NCI-H1436 treated with DMSO at 0.1 percent for 48 hours (cell line): ENCODE measurements around the gene RPL23.
"Not testable (repeated sequence)": the region's sequence is repeated elsewhere in the genome, so short reads cannot be mapped to it uniquely, and the experiment has no call there.

Experiments used
- DNase-seq: peaks from one replicate; lab custom pipeline; 2025; lab: John Stamatoyannopoulos, UW

Gene RPL23

DNA sequence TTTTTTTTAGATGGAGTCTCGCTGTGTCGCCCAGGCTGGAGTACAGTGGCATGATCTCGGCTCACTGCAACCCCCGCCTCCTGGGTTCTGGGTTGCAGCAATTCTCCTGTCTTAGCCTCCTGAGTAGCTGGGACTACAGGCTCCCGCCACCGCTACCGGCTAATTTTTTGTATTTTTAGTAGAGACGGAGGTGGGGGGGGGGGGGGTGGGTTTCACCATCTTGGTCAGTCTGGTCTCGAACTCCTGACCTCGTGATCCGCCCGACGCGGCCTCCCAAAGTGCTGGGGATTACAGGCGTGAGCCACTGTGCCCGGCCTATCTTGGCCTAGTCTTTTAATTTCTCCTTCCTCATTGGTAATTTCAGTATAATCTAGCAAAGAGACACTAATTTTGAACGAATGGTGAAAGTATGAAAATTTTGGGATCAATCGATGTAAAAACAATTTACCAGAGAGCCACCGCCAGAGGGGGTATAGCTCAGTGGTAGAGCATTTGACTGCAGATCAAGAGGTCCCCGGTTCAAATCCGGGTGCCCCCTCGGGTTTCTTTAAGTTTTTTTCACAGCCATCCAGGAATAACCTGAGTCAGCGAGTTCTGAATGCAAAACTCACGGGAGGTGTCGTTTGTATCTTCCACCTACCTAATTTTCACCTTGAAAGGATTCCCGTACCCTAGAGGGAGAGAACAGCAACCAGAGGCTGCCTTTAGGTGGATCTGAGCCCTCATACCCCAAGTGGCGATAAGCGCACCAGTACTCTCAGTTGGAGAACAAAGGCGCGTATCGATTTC is 13.9 kb upstream of the RPL23 start:
- peak; percentile 66 for DNase-seq

DNA sequence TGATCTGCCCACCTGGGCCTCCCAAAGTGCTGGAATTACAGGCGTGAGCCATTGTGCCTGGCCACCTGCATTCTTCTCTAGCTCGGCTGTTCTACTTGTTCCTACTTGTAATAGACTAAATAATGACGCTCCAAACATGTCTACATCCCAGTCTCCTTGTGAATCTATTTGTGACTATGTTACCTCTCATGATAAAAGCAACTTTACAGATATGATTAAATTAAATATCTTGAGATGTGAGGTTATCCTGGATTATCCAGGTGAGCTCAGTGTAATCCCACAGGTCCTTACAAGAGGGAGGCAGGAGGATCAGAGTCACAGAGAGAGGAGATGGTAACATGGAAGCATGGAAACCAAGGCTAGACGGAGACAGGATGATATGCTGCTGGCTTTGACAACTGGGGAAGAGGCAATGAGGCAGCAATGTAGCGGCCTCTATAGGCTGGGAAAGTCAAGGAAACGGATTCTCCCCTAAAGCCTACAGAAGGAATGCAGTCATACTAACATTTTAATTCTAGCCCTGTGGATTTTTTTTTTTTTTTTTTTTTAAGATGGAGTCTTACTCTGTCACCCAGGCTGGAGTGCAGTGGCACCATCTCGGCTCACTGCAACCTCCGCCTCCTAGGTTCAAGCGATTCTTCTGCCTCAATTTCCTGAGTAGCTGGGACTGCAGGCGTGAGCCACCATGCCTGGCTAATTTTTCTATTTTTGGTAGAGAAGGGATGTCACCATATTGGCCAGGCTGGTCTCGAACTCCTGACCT is 11.3 kb upstream of the RPL23 start:
- no peak for DNase-seq

- DNase-seq: no peak
Measured at GRCh38 chr17:38861399-38861843, 7.9 kb upstream of the RPL23 start.

GRCh38 chr17:38857271-38857670 is 3.8 kb upstream of the RPL23 start:
- no peak for DNase-seq

GRCh38 chr17:38855101-38855714 is 1.7 kb upstream of the RPL23 start:
- not testable (repeated sequence) for DNase-seq

DNA sequence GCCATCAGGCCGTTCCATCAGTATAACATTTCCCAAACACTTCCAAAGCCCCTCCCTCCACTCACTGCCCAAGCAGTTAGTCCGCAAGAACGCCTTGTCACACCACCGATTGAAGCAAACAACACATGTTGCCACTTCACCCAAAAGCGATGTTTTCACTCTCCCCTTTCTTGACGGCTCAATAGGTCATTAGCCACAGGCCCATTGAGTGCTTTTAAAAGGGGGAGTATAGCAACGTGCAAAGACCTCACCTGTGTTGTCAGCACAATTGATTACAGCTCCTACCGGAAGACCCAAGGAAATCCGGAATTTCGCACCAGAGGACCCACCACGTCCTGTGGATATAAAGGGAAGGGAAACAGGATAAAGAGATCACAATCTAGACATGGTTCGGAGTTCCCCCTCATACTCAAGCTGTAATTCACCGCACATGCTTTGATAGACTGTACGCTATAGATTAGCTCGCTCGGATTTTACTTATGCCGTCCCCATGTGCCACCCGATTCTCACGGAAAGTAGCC is 690 bp downstream of the RPL23 start:
- DNase-seq: no peak

DNA sequence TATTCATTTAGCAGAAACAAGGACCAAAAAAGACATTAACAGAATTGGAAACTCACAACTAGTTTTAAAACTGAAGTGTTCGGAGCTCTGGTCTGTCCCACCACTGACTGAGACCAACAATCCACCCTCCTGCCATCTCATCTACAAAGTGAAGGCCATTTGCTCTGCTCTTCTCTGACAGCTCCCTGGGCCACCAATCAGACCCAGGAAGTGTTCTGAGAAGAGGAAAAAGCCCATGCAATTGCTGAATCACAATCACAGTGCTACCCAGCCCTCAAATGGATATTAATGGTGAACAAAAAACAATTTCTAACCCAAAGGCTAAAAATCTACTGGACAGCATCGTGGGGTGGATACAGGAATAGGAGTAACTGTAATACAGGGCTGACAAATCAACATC is 2.1 kb downstream of the RPL23 start:
- no peak for DNase-seq

DNA sequence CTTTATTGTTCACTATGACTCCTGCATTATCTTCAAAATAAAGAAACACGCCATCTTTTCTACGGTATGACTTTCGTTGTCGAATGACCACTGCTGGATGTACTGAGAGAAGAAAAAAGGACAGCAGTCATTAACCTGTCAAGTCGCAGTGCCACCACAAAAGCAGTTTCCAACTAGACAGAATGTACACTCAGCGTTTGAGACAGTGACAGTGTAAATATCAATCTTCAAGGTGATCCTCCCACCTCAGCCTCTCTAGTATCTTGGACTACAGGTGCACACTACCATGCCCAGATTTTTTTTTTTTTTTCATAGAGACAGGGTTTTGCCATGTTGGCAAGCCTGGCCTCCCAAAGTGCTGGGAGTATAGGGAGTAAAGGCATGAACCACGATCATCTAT is 3.1 kb downstream of the RPL23 start:
- no peak for DNase-seq

- DNase-seq: no peak
Measured at GRCh38 chr17:38848939-38849605, 4.4 kb downstream of the RPL23 start.

DNA sequence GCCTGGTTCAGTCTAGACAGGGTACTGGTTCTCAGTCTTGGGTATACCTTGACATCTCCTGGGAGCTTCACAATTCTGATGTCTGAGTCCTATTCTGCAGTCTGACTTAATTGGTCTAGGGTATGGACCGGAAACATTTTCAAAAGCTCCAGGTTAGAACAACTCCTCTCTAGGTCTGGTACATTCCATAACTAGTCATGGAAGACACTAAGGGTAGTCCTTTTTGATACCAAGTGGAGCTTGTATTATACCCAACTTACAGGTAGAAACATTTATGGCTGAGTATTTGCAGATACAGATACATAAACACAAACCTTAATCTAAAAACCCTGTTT is 5.0 kb downstream of the RPL23 start:
- DNase-seq: no peak

DNA sequence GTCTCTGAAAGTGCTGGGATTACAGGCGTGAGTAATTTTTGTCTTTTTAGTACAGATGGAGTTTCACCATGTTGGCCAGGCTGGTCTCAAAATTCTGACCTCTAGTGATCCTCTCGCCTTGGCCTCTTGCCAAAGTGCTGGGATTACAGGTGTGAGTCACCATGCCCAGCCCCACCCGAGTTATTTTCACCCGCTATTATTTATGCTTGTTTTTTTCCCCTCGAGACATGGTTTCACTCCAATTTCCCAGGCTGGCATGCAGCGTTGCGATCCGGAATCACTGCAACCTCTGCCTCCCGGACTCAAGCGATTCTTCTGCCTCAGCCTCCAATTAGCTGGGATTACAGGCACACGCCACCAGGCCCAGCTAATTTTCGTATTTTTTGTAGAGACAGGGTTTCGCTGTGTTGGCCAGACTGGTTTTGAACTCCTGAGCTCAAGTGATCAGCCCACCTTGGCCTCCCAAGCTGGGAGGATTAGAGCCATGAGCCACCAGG is 9.2 kb downstream of the RPL23 start:
- no peak for DNase-seq

DNA sequence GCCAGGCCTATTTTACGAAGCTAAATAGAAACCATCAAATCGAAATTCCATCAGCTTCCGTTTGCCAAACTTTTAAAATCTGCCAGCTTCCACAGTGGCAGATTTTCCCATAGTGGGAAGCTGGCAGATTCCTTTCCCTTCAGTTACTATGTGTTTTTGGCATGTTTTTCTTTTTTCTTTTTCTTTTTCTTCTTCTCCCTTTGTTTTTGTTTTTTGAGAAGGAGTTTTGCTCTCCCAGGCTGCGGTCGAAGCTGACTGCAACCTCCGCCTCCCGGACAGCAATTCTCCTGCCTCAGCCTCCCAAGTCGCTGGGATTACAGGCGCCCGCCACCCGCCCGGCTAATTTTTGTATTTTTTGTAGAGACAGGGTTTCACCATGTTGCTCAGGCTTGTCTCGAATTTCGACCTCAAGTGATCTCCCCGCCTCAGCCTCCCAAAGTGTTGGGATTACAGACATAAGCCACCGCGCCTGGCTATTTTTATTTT is 27.7 kb downstream of the RPL23 start:
- no peak for DNase-seq

- peak; percentile 80 for DNase-seq
Measured at GRCh38 chr17:38824899-38825761, 28.4 kb downstream of the RPL23 start, which contains the start of gene CWC25. Gene CWC25 (minus strand): TSS chr17:38825321. CDS start chr17:38825183, 138 bp downstream.

DNA sequence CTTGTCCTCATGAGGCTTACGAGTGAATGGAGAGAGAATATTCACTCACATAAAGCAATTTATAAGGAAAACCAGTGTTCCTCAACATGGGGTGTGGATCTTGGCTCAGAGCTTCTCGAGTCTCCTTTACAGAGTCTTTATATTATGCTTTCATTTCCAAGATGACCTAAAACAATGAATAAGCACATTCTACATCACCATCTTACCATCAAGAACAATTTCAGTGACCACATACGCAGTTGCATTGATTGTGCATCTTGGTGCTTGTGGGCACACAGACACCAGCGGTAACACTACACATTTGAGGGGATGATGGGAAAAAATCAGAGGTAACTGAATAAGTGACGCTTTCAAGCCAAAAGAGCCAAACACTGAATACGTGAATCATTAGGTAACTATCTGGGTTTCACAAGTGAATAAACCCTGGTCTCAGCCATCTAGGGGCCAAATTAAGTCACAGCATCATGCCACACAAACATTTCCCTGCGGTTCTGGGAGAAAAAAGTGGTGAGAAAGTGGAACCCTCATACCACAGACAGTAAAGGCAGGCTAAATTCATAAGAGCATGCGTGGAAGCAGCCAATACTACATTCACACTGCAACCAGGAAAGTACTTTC is 37.8 kb downstream of the RPL23 start:
- no peak for DNase-seq

- no peak for DNase-seq
Measured at GRCh38 chr17:38809828-38810227, 43.7 kb downstream of the RPL23 start.

DNA sequence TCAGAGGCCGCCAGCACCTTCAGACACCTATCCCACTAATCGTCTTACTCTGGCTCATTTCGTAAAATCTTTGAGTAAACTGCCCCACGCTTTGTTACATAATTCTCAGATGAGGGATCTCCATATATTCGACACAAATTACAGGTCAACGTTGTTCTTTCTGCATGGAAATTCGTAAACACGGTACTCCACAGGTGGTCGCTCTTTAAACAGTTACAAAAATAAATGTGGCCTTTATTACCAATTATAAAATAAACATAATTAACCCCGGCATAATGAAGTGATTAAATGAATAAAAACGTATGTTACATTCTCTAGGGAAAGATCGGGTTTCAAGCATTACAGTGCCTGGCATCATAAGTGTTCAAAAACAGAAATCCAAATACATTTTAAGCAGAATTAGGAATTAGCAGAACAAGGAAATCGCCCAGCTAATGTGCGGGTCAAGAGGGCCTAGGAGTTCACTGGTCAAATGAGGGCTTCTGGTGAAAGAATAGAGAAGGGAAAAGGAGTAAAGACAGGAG is 53.2 kb downstream of the RPL23 start:
- DNase-seq: no peak

DNA sequence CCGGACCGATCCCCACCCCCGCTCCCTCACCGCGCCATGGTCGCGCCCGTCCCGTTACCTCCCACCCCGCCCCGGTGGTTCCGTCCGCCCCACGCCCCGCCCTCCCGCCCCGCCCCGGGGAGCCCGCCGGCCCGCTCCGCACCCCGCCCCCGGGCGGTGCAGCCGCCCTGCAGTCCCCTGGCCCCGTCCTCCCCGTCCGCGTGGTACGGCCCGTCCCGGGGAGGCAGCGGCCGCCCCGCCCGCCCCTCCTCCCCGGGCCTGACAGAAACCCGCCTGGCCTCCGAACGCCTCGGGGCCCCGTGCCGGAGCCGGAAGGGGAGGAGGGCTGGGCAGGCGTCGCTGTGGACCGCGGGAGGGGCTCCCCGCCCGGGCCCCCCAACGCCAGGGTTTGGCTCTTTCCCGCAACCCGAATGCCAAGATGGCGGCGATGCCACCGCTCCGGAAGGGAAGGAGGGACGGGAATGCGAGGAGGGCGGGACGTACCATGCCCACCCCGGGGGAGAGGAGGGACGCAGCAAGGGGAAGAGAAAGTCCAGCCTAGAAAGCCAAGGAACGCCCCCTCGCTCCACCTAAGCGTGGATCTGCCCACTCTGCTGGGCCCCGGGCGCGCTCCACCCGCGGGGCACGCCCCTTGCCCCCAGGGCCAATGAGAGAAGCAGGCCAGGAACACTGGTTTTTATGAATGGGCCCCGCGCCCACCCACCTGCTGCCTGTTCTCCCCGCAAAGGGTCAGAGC is 53.9 kb downstream of the RPL23 start, which contains the start of gene PIP4K2B:
Gene PIP4K2B (minus strand): TSS at position 56 of the 736 bp plus-strand sequence. CDS start 132 bp downstream, outside the sequence.
- peak; percentile 92 for DNase-seq

DNA sequence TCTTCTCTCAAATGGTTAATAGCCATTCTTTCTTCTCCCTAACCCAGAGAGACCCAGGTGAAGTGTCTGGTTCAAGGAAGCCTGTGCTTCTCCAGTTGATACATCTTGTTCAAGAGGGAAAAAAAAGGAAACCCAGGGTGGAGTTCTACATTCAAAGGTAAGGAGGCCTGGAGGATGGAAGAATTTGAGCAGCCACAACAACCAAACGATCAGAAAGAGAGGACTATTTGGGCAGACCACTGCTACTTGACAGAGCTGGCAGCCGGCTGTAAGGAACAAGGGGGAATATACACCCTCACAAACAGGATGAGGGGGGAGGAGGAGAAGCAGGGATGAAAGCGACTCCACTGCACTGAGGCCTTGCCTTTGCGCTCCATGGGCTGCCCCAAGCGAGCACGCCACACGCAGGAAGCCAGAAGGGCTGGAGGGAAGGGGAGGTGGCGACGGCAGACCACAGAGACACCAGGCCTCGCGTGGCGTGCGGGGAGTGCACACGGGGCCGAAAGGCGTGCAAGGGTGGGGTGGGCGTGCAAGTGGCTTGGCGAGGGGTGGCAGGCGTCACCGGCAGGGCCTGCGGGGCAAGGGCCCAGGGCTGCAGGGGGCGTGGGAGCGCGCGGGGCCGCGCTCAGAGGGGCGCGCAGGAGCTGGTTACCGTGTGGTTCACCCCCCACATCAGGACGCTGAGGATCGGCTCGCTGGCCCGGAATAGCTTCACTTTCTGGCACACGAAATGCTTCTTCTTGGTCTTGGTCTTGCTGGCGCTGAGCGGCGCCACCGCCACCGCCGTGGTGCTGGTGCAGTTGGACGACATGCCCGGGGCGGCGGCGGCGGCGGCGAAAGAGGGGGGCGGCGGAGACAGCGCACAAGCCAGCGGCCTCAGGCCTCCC is 54.7 kb downstream of the RPL23 start:
- no peak for DNase-seq
